Neural progenitor cell (in vitro differentiated cells): ENCODE measurements around the gene TNNC2. TPM values are rescaled to one million over a fixed set of nuclear protein-coding genes. Genes with fewer than 3 reads are reported as not detected.

Source experiments
- DNase-seq: peaks from one replicate; pipeline ENCODE4 v3.0.0-alpha.2; 2016; ENCODE audit warnings: low spot score
- H2AFZ ChIP-seq: fragments of 200-600 bp; sonication (generic); replicated peaks from 2 replicates; pipeline ENCODE4 v1.6.1; 2016; ENCODE audit warnings: antibody characterized with exemption
- H3F3A ChIP-seq: fragments of 200-600 bp; sonication (generic); 2 replicates; pipeline ENCODE4 v1.6.1; 2016; ENCODE audit warnings: antibody characterized with exemption, low read depth
- H3K27ac ChIP-seq: fragments of 200-600 bp; sonication (generic); 2 replicates; pipeline ENCODE4 v1.5.1; 2016; ENCODE audit warnings: mild to moderate bottlenecking
- H3K27me3 ChIP-seq: fragments of 200-600 bp; sonication (generic); 2 replicates; pipeline ENCODE4 v1.6.1; 2016; ENCODE audit warnings: mild to moderate bottlenecking, moderate library complexity
- H3K36me3 ChIP-seq: fragments of 200-600 bp; sonication (generic); 2 replicates; pipeline ENCODE4 v1.5.1; 2016
- H3K4me1 ChIP-seq: fragments of 200-600 bp; sonication (generic); 2 replicates; pipeline ENCODE4 v1.6.1; 2016; ENCODE audit warnings: mixed run types
- H3K4me2 ChIP-seq: fragments of 200-600 bp; sonication (generic); 2 replicates; pipeline ENCODE4 v1.6.1; 2016
- H3K4me3 ChIP-seq: fragments of 200-600 bp; sonication (generic); 2 replicates; pipeline ENCODE4 v1.5.1; 2016
- H3K79me2 ChIP-seq: fragments of 200-600 bp; sonication (generic); 2 replicates; pipeline ENCODE4 v1.6.1; 2016; ENCODE audit warnings: low read depth
- H3K9ac ChIP-seq: fragments of 200-600 bp; sonication (generic); 2 replicates; pipeline ENCODE4 v1.6.1; 2016
- H3K9me3 ChIP-seq: fragments of 200-600 bp; sonication (generic); 2 replicates; pipeline ENCODE4 v1.5.1; 2016; ENCODE audit warnings: low read depth
- H4K20me1 ChIP-seq: fragments of 200-600 bp; sonication (generic); 2 replicates; pipeline ENCODE4 v1.6.1; 2016; ENCODE audit warnings: low read depth
- H3K27ac Mint-ChIP-seq: 3 replicates; pipeline ENCODE4 v1.8.0; 2021; ENCODE audit warnings: mixed read lengths
- H3K27me3 Mint-ChIP-seq: 2 replicates; pipeline ENCODE4 v1.8.0; 2022; ENCODE audit warnings: low read depth, mild to moderate bottlenecking, inconsistent platforms, moderate library complexity, mixed read lengths; ENCODE audit not compliant: insufficient read depth
- H3K36me3 Mint-ChIP-seq: 3 replicates; pipeline ENCODE4 v1.8.0; 2021; ENCODE audit warnings: mixed read lengths
- H3K4me1 Mint-ChIP-seq: 3 replicates; pipeline ENCODE4 v1.8.0; 2021; ENCODE audit warnings: mixed read lengths
- H3K4me3 Mint-ChIP-seq: 3 replicates; pipeline ENCODE4 v1.8.0; 2021; ENCODE audit warnings: mild to moderate bottlenecking, moderate library complexity, mixed read lengths
- H3K9me3 Mint-ChIP-seq: 3 replicates; pipeline ENCODE4 v1.8.0; 2020; ENCODE audit warnings: mixed read lengths
- CTCF ChIP-seq: fragments of 200-600 bp; sonication (generic); IDR thresholded peaks from 2 replicates; pipeline ENCODE4 v1.5.1; 2017; ENCODE audit warnings: antibody characterized with exemption, mild to moderate bottlenecking
- EZH2 ChIP-seq: fragments of 200-600 bp; sonication (generic); IDR thresholded peaks from 2 replicates; pipeline ENCODE4 v1.6.1; 2017; ENCODE audit warnings: antibody characterized with exemption, mild to moderate bottlenecking, moderate library complexity
- EZH2phosphoT487 ChIP-seq: fragments of 200-600 bp; sonication (generic); IDR thresholded peaks from 2 replicates; pipeline ENCODE4 v1.6.1; 2017; ENCODE audit warnings: antibody characterized with exemption
- total RNA-seq: library from RNA; depleted of rRNA; stranded (reverse); fragments of >200 nt; gene quantifications from 2 replicates; pipeline ENCODE4 v1.2.3, GENCODE V29; 2015; ENCODE audit warnings: low replicate concordance

Gene TNNC2
- total RNA-seq, 1 donor from 2014 or later = not detected

- H3K27ac ChIP-seq = no peak overlapping the region
- no peak overlapping the region for H3K4me3 ChIP-seq
- H3K27me3 ChIP-seq = peaks cover 26% of the 10 kb centered on the region
- H3K4me1 Mint-ChIP-seq = peaks cover 14% of the 10 kb centered on the region
- no peak overlapping the region for H3K4me2 ChIP-seq
- H4K20me1 ChIP-seq = peaks cover 28% of the 10 kb centered on the region
- no peak overlapping the region for H3K9ac ChIP-seq
- no peak overlapping the region for H3K4me3 Mint-ChIP-seq
- no peaks in the 10 kb centered on the region for H3K9me3 ChIP-seq
- peaks cover 6% of the 10 kb centered on the region for H3K27me3 Mint-ChIP-seq
- H3K4me1 ChIP-seq = peaks cover 6% of the 10 kb centered on the region
- no peak overlapping the region for H3K27ac Mint-ChIP-seq
- no peaks in the 10 kb centered on the region for H3K9me3 Mint-ChIP-seq
- peaks cover 11% of the 10 kb centered on the region for H3K36me3 Mint-ChIP-seq
- H3K36me3 ChIP-seq = peaks cover 9% of the 10 kb centered on the region
- TF ChIP-seq EZH2phosphoT487 (no peak), EZH2 (no peak)
- peaks cover 15% of the 10 kb centered on the region for H3K79me2 ChIP-seq
- DNase-seq = no peak
- H2AFZ ChIP-seq = no peak overlapping the region
- peaks cover 39% of the 10 kb centered on the region for H3F3A ChIP-seq
Observed at GRCh38 chr20:45819466-45819865, 7.6 kb downstream of the TNNC2 start.

GRCh38 chr20:45818239-45818638 is 8.9 kb downstream of the TNNC2 start:
- Mint-ChIP-seq H3K27ac (no peak overlapping the region), H3K4me1 (peaks cover 19% of the 10 kb centered on the region), H3K36me3 (peaks cover 17% of the 10 kb centered on the region), H3K27me3 (peaks cover 2% of the 10 kb centered on the region), H3K9me3 (no peaks in the 10 kb centered on the region), H3K4me3 (no peak overlapping the region)
- H3K36me3 ChIP-seq = peaks cover 9% of the 10 kb centered on the region
- peaks cover 16% of the 10 kb centered on the region for H3K4me1 ChIP-seq
- H4K20me1 ChIP-seq = peaks cover 38% of the 10 kb centered on the region
- no peak for TF ChIP-seq CTCF
- no peak for TF ChIP-seq EZH2
- no peak for TF ChIP-seq EZH2phosphoT487
- H3F3A ChIP-seq = peaks cover 42% of the 10 kb centered on the region
- peak overlapping the region; percentile 46 for H3K27ac ChIP-seq
- H3K27me3 ChIP-seq = peaks cover 14% of the 10 kb centered on the region
- no peak for DNase-seq
- no peaks in the 10 kb centered on the region for H3K9me3 ChIP-seq
- H3K4me2 ChIP-seq = no peak overlapping the region
- peaks cover 28% of the 10 kb centered on the region for H3K79me2 ChIP-seq
- H2AFZ ChIP-seq = no peak overlapping the region
- H3K9ac ChIP-seq = no peak overlapping the region
- no peak overlapping the region for H3K4me3 ChIP-seq

GRCh38 chr20:45817376-45818194 is 9.5 kb downstream of the TNNC2 start:
- Histone ChIP-seq H3F3A (peaks cover 42% of the 10 kb centered on the region), H3K4me1 (peaks cover 16% of the 10 kb centered on the region), H3K36me3 (peaks cover 9% of the 10 kb centered on the region), H3K79me2 (peaks cover 34% of the 10 kb centered on the region), H4K20me1 (peaks cover 38% of the 10 kb centered on the region), H3K27ac (peak overlapping the region; percentile 38), H3K4me3 (no peak overlapping the region), H3K9me3 (no peaks in the 10 kb centered on the region), H2AFZ (no peak overlapping the region), H3K4me2 (no peak overlapping the region), H3K27me3 (peaks cover 7% of the 10 kb centered on the region), H3K9ac (no peak overlapping the region)
- Mint-ChIP-seq H3K4me1 (peaks cover 23% of the 10 kb centered on the region), H3K27me3 (peaks cover 2% of the 10 kb centered on the region), H3K9me3 (no peaks in the 10 kb centered on the region), H3K36me3 (peaks cover 21% of the 10 kb centered on the region), H3K4me3 (no peak overlapping the region), H3K27ac (no peak overlapping the region)
- no peak for TF ChIP-seq EZH2phosphoT487
- TF ChIP-seq EZH2 = no peak
- TF ChIP-seq CTCF = no peak
- DNase-seq = no peak

- Histone ChIP-seq H4K20me1 (peaks cover 38% of the 10 kb centered on the region), H3K27me3 (peaks cover under 1% of the 10 kb centered on the region), H3K36me3 (peaks cover 9% of the 10 kb centered on the region), H3K27ac (peak overlapping the region; percentile 38), H3K9me3 (no peaks in the 10 kb centered on the region), H3K4me2 (no peak overlapping the region), H3K79me2 (peaks cover 36% of the 10 kb centered on the region), H3K4me1 (peaks cover 16% of the 10 kb centered on the region), H3F3A (peaks cover 44% of the 10 kb centered on the region), H3K9ac (no peak overlapping the region), H3K4me3 (no peak overlapping the region), H2AFZ (no peak overlapping the region)
- Mint-ChIP-seq H3K4me1 (peaks cover 27% of the 10 kb centered on the region), H3K36me3 (peaks cover 22% of the 10 kb centered on the region), H3K27ac (no peak overlapping the region), H3K9me3 (peaks cover 1% of the 10 kb centered on the region), H3K27me3 (no peaks in the 10 kb centered on the region), H3K4me3 (no peak overlapping the region)
- TF ChIP-seq EZH2 (no peak), CTCF (no peak), EZH2phosphoT487 (no peak)
- no peak for DNase-seq
Observed at GRCh38 chr20:45816951-45817350, 10.2 kb downstream of the TNNC2 start.
